ENCODE results near the gene RETREG3. TPM values are rescaled to one million over a fixed set of nuclear protein-coding genes. Genes with fewer than 3 reads are reported as not detected.

RETREG3 gene
- total and polyA plus RNA-seq, 2 experiments from 2014 or later = 8.0 to 38.2 TPM

- ATAC-seq (peak; percentile 72), DNase-seq (ENCODE audit: low spot score) (peak; percentile 96)
- Mint-ChIP-seq H3K36me3 (ENCODE audit: low read depth) (peaks cover 69% of the 10 kb centered on the region), H3K9me3 (no peaks in the 10 kb centered on the region), H3K27ac (peak within 1 kb of the TSS; percentile 94), H3K4me1 (peaks cover 23% of the 10 kb centered on the region), H3K4me3 (peak within 1 kb of the TSS; percentile 97), H3K27me3 (ENCODE audit: insufficient read depth, low read depth, poor library complexity) (peaks cover 10% of the 10 kb centered on the region)
- Histone ChIP-seq H4K20me1 (replicated peaks; ENCODE audit: insufficient read depth) (peaks cover 7% of the 10 kb centered on the region), H3K79me2 (replicated peaks; ENCODE audit: insufficient read depth) (peaks cover 27% of the 10 kb centered on the region), H3K4me3 (peak within 1 kb of the TSS; percentile 88), H3F3A (replicated peaks; ENCODE audit: low read depth) (peaks cover 48% of the 10 kb centered on the region), H3K4me1 (ENCODE audit: insufficient read depth) (peaks cover 19% of the 10 kb centered on the region), H2AFZ (no peak within 1 kb of the TSS; the same call in 1 of the 2 replicates), H3K36me3 (ENCODE audit: insufficient read depth) (peaks cover 18% of the 10 kb centered on the region; the same call in 1 of the 2 replicates), H3K4me2 (peak within 1 kb of the TSS; percentile 93), H3K9me2 (ENCODE audit: insufficient read depth) (no peaks in the 10 kb centered on the region), H3K27ac (ENCODE audit: low read depth) (peak within 1 kb of the TSS; percentile 86), H3K27me3 (ENCODE audit: insufficient read depth) (no peaks in the 10 kb centered on the region)
- peak; percentile 87 for TF ChIP-seq POLR2AphosphoS5 (IDR thresholded peaks at IDR 0.05; ENCODE audit: low read depth)
- no peak for TF ChIP-seq STAT1 (IDR thresholded peaks at IDR 0.05; ENCODE audit: unreplicated experiment)
- TF ChIP-seq ETS1 (IDR thresholded peaks at IDR 0.05) = peak; percentile 77
Measured at GRCh38 chr17:42566883-42567573, 42.1 kb downstream of the RETREG3 start, which contains the start of gene MLX. TSS of gene MLX (plus strand) at chr17:42567100. CDS start at chr17:42567125, 25 bp downstream.

DNA sequence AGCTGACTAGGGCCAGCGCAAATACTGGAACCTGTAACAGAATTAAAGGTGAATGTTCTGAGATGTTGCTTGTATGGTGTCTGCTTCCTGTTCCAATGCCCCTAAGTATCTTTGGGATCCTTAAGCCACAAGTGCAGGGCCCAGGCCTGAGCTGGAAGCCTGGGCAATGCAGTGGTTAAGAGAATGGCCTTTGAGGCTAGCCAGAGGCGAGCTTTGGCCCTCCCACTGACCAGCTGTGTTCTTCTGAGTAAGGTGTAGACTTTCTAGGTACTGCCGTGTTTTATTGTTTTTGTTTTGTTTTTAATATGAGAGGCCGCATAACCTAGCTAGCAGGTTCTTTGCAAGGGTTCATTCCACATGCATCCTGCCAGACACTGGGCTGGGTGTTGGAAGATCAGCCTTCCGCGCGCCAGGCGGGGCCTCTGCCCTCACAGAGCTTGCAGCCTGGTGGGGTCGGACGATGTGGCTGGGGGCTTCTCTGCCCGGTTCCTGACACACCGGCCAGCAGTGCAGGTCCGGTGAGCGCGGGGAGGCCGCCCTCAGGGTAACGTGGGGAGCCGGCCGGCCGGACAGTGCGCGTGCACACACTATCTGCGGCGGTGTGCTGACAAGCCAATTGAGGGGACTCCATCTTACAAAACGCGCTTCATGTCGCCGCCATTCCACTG lies 42.8 kb downstream of the RETREG3 start:
- Histone ChIP-seq H3K4me1 (ENCODE audit: insufficient read depth) (peaks cover 19% of the 10 kb centered on the region), H3K36me3 (ENCODE audit: insufficient read depth) (peaks cover 11% of the 10 kb centered on the region; the same call in 1 of the 2 replicates), H3K27me3 (ENCODE audit: insufficient read depth) (no peaks in the 10 kb centered on the region), H4K20me1 (replicated peaks; ENCODE audit: insufficient read depth) (no peaks in the 10 kb centered on the region; the same call in 1 of the 2 replicates), H3F3A (replicated peaks; ENCODE audit: low read depth) (peaks cover 42% of the 10 kb centered on the region), H2AFZ (no peak overlapping the region), H3K27ac (ENCODE audit: low read depth) (peak overlapping the region; percentile 86), H3K4me2 (peak overlapping the region; percentile 93), H3K9me2 (ENCODE audit: insufficient read depth) (no peaks in the 10 kb centered on the region), H3K79me2 (replicated peaks; ENCODE audit: insufficient read depth) (peaks cover 27% of the 10 kb centered on the region), H3K4me3 (peak overlapping the region; percentile 88)
- Mint-ChIP-seq H3K36me3 (ENCODE audit: low read depth) (peaks cover 62% of the 10 kb centered on the region), H3K4me1 (peaks cover 24% of the 10 kb centered on the region), H3K27ac (peak overlapping the region; percentile 84), H3K27me3 (ENCODE audit: insufficient read depth, low read depth, poor library complexity) (peaks cover 11% of the 10 kb centered on the region), H3K4me3 (peak overlapping the region; percentile 97), H3K9me3 (no peaks in the 10 kb centered on the region)
- no peak for DNase-seq (ENCODE audit: low spot score)
- ATAC-seq = no peak
- TF ChIP-seq ZNF331 (CRISPR knock-in tag; IDR thresholded peaks at IDR 0.05; ENCODE audit: low read depth) (no peak), REST (IDR thresholded peaks at IDR 0.05; ENCODE audit: unreplicated experiment) (no peak)
- TF ChIP-seq, protein P1, sequence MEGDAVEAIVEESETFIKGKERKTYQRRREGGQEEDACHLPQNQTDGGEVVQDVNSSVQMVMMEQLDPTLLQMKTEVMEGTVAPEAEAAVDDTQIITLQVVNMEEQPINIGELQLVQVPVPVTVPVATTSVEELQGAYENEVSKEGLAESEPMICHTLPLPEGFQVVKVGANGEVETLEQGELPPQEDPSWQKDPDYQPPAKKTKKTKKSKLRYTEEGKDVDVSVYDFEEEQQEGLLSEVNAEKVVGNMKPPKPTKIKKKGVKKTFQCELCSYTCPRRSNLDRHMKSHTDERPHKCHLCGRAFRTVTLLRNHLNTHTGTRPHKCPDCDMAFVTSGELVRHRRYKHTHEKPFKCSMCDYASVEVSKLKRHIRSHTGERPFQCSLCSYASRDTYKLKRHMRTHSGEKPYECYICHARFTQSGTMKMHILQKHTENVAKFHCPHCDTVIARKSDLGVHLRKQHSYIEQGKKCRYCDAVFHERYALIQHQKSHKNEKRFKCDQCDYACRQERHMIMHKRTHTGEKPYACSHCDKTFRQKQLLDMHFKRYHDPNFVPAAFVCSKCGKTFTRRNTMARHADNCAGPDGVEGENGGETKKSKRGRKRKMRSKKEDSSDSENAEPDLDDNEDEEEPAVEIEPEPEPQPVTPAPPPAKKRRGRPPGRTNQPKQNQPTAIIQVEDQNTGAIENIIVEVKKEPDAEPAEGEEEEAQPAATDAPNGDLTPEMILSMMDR (conservative IDR thresholded peaks at IDR 0.05; ENCODE audit: low read depth in 2 of 2) = no peak
